Measurements from ENCODE around the gene ASMTL.
A peak's percentile ranks its signal among the peaks of the same experiment; 100 is the strongest.

Gene ASMTL

DNA sequence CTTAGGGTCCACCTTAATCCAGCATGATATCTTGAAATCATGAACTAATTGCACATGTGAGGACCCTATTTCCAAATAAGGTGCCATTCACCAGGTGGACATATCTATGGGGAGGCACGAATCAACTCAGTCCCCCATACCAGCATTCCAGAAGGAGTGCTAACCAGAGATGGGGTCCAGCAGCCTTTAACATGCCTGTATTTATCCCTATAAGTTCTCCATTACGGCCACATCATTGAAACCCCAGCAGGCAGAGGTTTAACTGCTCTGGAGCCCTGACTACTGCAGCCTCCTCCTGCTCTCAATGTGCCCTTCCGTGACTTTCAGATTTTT lies 3.2 kb upstream of the ASMTL start:
- H3K4me2 ChIP-seq (ENCODE audit: low read length): no peak overlapping the region
- no peak overlapping the region for H3K23ac ChIP-seq (ENCODE audit: low read length)
- no peaks in the 10 kb centered on the region for H3K27me3 ChIP-seq (ENCODE audit: insufficient read depth, low read length, poor library complexity)
- no peaks in the 10 kb centered on the region for H3K4me1 ChIP-seq (ENCODE audit: control insufficient read depth, low read depth, low read length)
- no peak overlapping the region for H2BK5ac ChIP-seq (ENCODE audit: low read length)
- H3K18ac ChIP-seq (ENCODE audit: low read length): no peak overlapping the region
- no peak overlapping the region for H2AK5ac ChIP-seq (ENCODE audit: low read length)
- no CpG with 5 or more reads among the region's 3 CpGs for WGBS (ENCODE audit: extremely low coverage, insufficient coverage, low lambda C conversion rate)
- peaks cover 9% of the 10 kb centered on the region for H3K79me2 ChIP-seq (ENCODE audit: control insufficient read depth, insufficient read depth, low read length)
- H2BK120ac ChIP-seq (ENCODE audit: low read depth, low read length): no peak overlapping the region
- no peak overlapping the region for H3K9ac ChIP-seq (ENCODE audit: low read length)
- no peak overlapping the region for H4K8ac ChIP-seq (ENCODE audit: low read depth, low read length)
- no peak overlapping the region for H3K4ac ChIP-seq (ENCODE audit: low read depth, low read length)
- no peak overlapping the region for H3K27ac ChIP-seq (ENCODE audit: low read depth, low read length)
- H4K5ac ChIP-seq (ENCODE audit: low read length): no peak overlapping the region
- no peak overlapping the region for H3K4me3 ChIP-seq (ENCODE audit: low read length)
- no peak for DNase-seq
- H2BK15ac ChIP-seq (replicated peaks; ENCODE audit: low read depth): no peak overlapping the region
- H3K36me3 ChIP-seq (ENCODE audit: control insufficient read depth, insufficient read depth, low read length): no peaks in the 10 kb centered on the region
- peaks cover 2% of the 10 kb centered on the region for H3K79me1 ChIP-seq (ENCODE audit: low read length)
- no peak overlapping the region for H3K56ac ChIP-seq (ENCODE audit: low read length)

DNA sequence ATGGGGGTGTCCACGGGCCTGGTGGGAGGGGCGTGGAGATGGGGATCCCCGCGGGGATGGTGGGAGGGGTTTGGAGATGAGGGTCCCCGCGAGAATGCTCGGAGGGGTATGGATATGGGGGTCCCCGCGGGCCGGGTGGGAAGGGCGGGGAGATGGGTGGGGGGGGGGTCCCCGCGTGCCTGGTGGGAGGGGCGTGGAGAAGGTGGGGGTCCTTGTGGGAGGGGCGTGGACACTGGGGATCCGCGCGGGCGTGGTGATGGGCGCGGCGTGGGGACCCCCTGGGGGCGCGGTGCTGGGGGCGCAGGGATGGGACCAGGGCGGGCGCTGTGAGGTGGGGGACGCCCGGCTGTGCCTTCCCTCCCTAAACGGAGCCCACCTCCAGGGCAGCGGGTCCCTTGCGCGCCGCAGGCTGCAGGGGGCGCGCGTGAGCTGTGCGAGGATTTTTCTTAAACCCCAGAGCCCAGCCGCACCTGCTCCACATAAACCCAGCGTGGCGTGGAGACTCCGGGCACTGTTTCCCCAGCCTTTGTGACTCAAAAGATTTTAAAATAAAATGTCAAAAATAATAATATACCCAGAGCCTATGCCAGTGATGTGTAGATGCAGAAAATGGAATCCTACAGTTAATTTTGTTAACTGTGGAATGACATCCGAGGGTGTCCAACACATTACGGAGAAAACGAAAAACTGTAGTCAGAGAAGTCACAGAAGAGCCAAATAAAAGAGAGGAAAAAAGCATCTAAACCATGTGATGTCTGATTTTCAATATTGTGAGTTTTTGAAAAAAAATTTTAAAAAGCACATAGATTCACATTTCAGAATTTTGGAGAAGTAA lies 1.5 kb upstream of the ASMTL start:
- no CpG with 5 or more reads among the region's 45 CpGs for WGBS (ENCODE audit: extremely low coverage, insufficient coverage, low lambda C conversion rate)
- H3K4me2 ChIP-seq (ENCODE audit: low read length): no peak overlapping the region

DNA sequence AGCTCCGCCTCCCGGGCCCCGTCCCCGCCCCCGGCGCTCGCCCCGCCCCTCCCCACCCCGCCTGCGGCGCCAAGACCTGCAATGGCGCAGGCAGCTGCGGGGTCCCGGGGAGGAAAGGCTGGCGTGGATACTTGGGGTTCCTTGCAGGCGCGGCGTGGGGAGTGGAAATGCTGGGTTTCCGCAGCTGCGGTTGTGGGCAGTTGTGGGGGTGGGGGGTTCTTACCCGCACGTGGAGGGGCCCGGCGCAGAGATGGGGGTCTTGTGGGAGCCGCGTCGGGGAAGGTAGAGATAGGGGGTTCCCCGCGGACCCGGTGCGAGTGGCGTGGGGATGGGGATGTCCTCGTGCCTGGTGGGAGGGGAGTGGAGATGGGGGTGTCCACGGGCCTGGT lies 680 bp upstream of the ASMTL start:
- H3K4ac ChIP-seq (ENCODE audit: low read depth, low read length): no peak overlapping the region
- H3K18ac ChIP-seq (ENCODE audit: low read length): peak overlapping the region; percentile 20
- H3K36me3 ChIP-seq (ENCODE audit: control insufficient read depth, insufficient read depth, low read length): no peaks in the 10 kb centered on the region
- H2AK5ac ChIP-seq (ENCODE audit: low read length): no peak overlapping the region
- no peak overlapping the region for H2BK15ac ChIP-seq (replicated peaks; ENCODE audit: low read depth)
- H2BK120ac ChIP-seq (ENCODE audit: low read depth, low read length): no peak overlapping the region
- H4K8ac ChIP-seq (ENCODE audit: low read depth, low read length): no peak overlapping the region
- WGBS (ENCODE audit: extremely low coverage, insufficient coverage, low lambda C conversion rate): no CpG with 5 or more reads among the region's 34 CpGs
- H3K79me1 ChIP-seq (ENCODE audit: low read length): peaks cover 16% of the 10 kb centered on the region
- peak overlapping the region; percentile 87 for H3K56ac ChIP-seq (ENCODE audit: low read length)
- peak overlapping the region; percentile 61 for H3K9ac ChIP-seq (ENCODE audit: low read length)
- peak overlapping the region; percentile 47 for H3K4me3 ChIP-seq (ENCODE audit: low read length)
- H4K5ac ChIP-seq (ENCODE audit: low read length): no peak overlapping the region
- peaks cover 30% of the 10 kb centered on the region for H3K79me2 ChIP-seq (ENCODE audit: control insufficient read depth, insufficient read depth, low read length)
- no peak overlapping the region for H3K4me2 ChIP-seq (ENCODE audit: low read length)
- no peak overlapping the region for H3K23ac ChIP-seq (ENCODE audit: low read length)
- no peak for DNase-seq
- no peaks in the 10 kb centered on the region for H3K4me1 ChIP-seq (ENCODE audit: control insufficient read depth, low read depth, low read length)
- peak overlapping the region; percentile 70 for H3K27ac ChIP-seq (ENCODE audit: low read depth, low read length)
- H3K27me3 ChIP-seq (ENCODE audit: insufficient read depth, low read length, poor library complexity): no peaks in the 10 kb centered on the region
- H2BK5ac ChIP-seq (ENCODE audit: low read length): no peak overlapping the region

More for the DNA sequence above, 1.5 kb upstream of the ASMTL start:
- no peaks in the 10 kb centered on the region for H3K36me3 ChIP-seq (ENCODE audit: control insufficient read depth, insufficient read depth, low read length)
- no peak overlapping the region for H3K4me3 ChIP-seq (ENCODE audit: low read length)
- H2BK120ac ChIP-seq (ENCODE audit: low read depth, low read length): no peak overlapping the region
- no peak overlapping the region for H3K27ac ChIP-seq (ENCODE audit: low read depth, low read length)
- DNase-seq: peak; percentile 88
- H3K79me1 ChIP-seq (ENCODE audit: low read length): peaks cover 10% of the 10 kb centered on the region
- H3K18ac ChIP-seq (ENCODE audit: low read length): no peak overlapping the region
- no peak overlapping the region for H3K56ac ChIP-seq (ENCODE audit: low read length)
- H4K5ac ChIP-seq (ENCODE audit: low read length): no peak overlapping the region
- H4K8ac ChIP-seq (ENCODE audit: low read depth, low read length): no peak overlapping the region
- peaks cover 22% of the 10 kb centered on the region for H3K79me2 ChIP-seq (ENCODE audit: control insufficient read depth, insufficient read depth, low read length)
- H2BK5ac ChIP-seq (ENCODE audit: low read length): no peak overlapping the region
- no peaks in the 10 kb centered on the region for H3K4me1 ChIP-seq (ENCODE audit: control insufficient read depth, low read depth, low read length)
- H3K27me3 ChIP-seq (ENCODE audit: insufficient read depth, low read length, poor library complexity): no peaks in the 10 kb centered on the region
- H3K9ac ChIP-seq (ENCODE audit: low read length): no peak overlapping the region
- no peak overlapping the region for H2BK15ac ChIP-seq (replicated peaks; ENCODE audit: low read depth)
- no peak overlapping the region for H2AK5ac ChIP-seq (ENCODE audit: low read length)
- H3K4ac ChIP-seq (ENCODE audit: low read depth, low read length): no peak overlapping the region
- no peak overlapping the region for H3K23ac ChIP-seq (ENCODE audit: low read length)

DNA sequence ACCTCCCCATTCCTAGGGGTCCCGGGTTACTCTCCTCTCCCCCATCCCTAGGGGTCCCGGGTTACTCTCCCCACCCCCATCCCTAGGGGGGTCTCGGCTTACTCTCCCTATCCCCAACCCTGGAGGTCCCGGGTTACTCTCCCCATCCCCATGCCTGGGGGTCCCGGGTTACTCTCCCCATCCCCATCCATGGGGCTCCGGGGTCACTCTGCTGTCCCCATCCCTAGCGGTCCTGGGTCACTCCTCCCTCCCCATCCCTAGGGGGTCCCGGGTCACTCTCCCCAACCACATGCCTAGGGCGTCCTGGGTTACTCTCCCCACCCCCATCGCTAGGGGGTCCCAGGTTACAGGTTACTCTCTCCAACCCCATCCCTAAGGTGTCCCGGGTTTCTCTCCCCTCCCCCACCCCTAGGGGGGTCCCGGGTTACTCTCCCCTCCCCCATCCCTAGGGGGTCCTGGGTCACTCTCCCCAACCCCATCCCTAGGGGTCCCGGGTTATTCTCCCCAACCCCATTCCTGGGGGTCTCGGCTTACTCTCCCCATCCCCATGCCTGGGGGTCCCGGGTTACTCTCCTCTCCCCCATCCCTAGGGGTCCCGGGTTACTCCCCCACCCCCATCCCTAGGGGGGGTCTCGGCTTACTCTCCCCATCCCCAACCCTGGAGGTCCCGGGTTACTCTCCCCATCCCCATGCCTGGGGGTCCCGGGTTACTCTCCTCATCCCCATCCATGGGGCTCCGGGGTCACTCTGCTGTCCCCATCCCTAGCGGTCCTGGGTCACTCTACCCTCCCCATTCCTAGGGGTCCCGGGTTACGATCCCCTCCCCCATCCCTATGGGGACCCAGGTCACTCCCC lies 821 bp downstream of the ASMTL start:
- H2BK120ac ChIP-seq (ENCODE audit: low read depth, low read length): no peak overlapping the region
- no peak overlapping the region for H2AK5ac ChIP-seq (ENCODE audit: low read length)
- no peaks in the 10 kb centered on the region for H3K4me1 ChIP-seq (ENCODE audit: control insufficient read depth, low read depth, low read length)
- H3K23ac ChIP-seq (ENCODE audit: low read length): no peak overlapping the region
- peak overlapping the region; percentile 62 for H3K4me2 ChIP-seq (ENCODE audit: low read length)
- H2BK15ac ChIP-seq (replicated peaks; ENCODE audit: low read depth): no peak overlapping the region
- H3K56ac ChIP-seq (ENCODE audit: low read length): peak overlapping the region; percentile 99
- H3K18ac ChIP-seq (ENCODE audit: low read length): peak overlapping the region; percentile 30
- no peaks in the 10 kb centered on the region for H3K27me3 ChIP-seq (ENCODE audit: insufficient read depth, low read length, poor library complexity)
- no peak overlapping the region for H3K4ac ChIP-seq (ENCODE audit: low read depth, low read length)
- H3K27ac ChIP-seq (ENCODE audit: low read depth, low read length): no peak overlapping the region
- peak overlapping the region; percentile 92 for H3K4me3 ChIP-seq (ENCODE audit: low read length)
- no peak overlapping the region for H4K5ac ChIP-seq (ENCODE audit: low read length)
- WGBS (ENCODE audit: extremely low coverage, insufficient coverage, low lambda C conversion rate): no CpG with 5 or more reads among the region's 23 CpGs
- peak overlapping the region; percentile 92 for H3K9ac ChIP-seq (ENCODE audit: low read length)
- H2BK5ac ChIP-seq (ENCODE audit: low read length): no peak overlapping the region
- peaks cover 32% of the 10 kb centered on the region for H3K79me2 ChIP-seq (ENCODE audit: control insufficient read depth, insufficient read depth, low read length)
- H4K8ac ChIP-seq (ENCODE audit: low read depth, low read length): no peak overlapping the region
- DNase-seq: no peak
- H3K36me3 ChIP-seq (ENCODE audit: control insufficient read depth, insufficient read depth, low read length): peaks cover 2% of the 10 kb centered on the region
- H3K79me1 ChIP-seq (ENCODE audit: low read length): peaks cover 22% of the 10 kb centered on the region

DNA sequence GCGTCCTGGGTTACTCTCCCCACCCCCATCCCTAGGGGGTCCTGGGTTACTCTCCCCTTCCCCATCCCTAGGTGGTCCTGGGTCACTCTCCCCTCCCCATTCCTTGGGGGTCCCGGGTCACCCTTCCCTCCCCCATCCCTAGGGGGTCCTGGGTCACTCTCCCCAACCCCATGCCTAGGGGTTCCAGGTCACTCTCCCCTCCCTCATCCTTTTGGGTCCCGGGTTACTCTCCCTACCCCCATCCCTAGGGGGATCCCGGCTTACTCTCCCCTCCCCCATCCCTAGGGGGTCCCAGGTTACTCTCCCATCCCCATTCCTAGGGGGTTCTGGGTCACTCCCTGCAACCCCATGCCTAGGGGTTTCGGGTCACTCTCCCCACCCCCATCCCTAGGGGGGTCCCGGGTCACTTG lies 1.5 kb downstream of the ASMTL start:
- Histone ChIP-seq H3K79me1 (ENCODE audit: low read length) (peaks cover 22% of the 10 kb centered on the region), H3K56ac (ENCODE audit: low read length) (no peak overlapping the region), H3K27me3 (ENCODE audit: insufficient read depth, low read length, poor library complexity) (no peaks in the 10 kb centered on the region), H3K9ac (ENCODE audit: low read length) (no peak overlapping the region), H3K4me3 (ENCODE audit: low read length) (no peak overlapping the region), H4K8ac (ENCODE audit: low read depth, low read length) (no peak overlapping the region), H3K27ac (ENCODE audit: low read depth, low read length) (no peak overlapping the region), H2AK5ac (ENCODE audit: low read length) (no peak overlapping the region), H3K23ac (ENCODE audit: low read length) (no peak overlapping the region), H3K36me3 (ENCODE audit: control insufficient read depth, insufficient read depth, low read length) (peaks cover 2% of the 10 kb centered on the region), H3K4ac (ENCODE audit: low read depth, low read length) (no peak overlapping the region), H3K79me2 (ENCODE audit: control insufficient read depth, insufficient read depth, low read length) (peaks cover 32% of the 10 kb centered on the region), H3K4me1 (ENCODE audit: control insufficient read depth, low read depth, low read length) (no peaks in the 10 kb centered on the region), H4K5ac (ENCODE audit: low read length) (no peak overlapping the region), H2BK120ac (ENCODE audit: low read depth, low read length) (no peak overlapping the region), H3K4me2 (ENCODE audit: low read length) (no peak overlapping the region), H2BK15ac (replicated peaks; ENCODE audit: low read depth) (no peak overlapping the region), H2BK5ac (ENCODE audit: low read length) (no peak overlapping the region), H3K18ac (ENCODE audit: low read length) (no peak overlapping the region)
- whole genome bisulfite sequencing (ENCODE audit: extremely low coverage, insufficient coverage, low lambda C conversion rate): no CpG with 5 or more reads among the region's 6 CpGs
- DNase-seq: no peak

All from mesendoderm (in vitro differentiated cells).